K562 (cell line): Measurements from ENCODE around the gene RPL3. TPM values are rescaled to one million over a fixed set of nuclear protein-coding genes. Genes with fewer than 3 reads are reported as not detected.

ENCODE experiments used
- BCOR ChIP-seq: fragments of 450-650 bp; IDR thresholded peaks from 2 replicates; pipeline ENCODE4 v1.6.1; 2016
- CAMTA2 ChIP-seq: fragments of 250-450 bp; sonication (Bioruptor Pico); conservative IDR thresholded peaks from 2 replicates; pipeline ENCODE4 v1.5.1; 2022
- CREBBP ChIP-seq: IDR thresholded peaks from one replicate; pipeline ENCODE4 v1.6.1; 2012; ENCODE audit warnings: low read depth, mild to moderate bottlenecking, control low read depth, inconsistent platforms, low read length
- E2F3 ChIP-seq: fragments of 250-450 bp; sonication (Bioruptor Pico); IDR thresholded peaks from 2 replicates; pipeline ENCODE4 v1.4.0; 2020; ENCODE audit warnings: mild to moderate bottlenecking
- GABPB1 ChIP-seq: sonication (generic); formaldehyde crosslinking; IDR thresholded peaks from 2 replicates; pipeline ENCODE4 v1.8.0; 2022; ENCODE audit warnings: mild to moderate bottlenecking, missing genetic modification reagents
- GTF2B ChIP-seq: IDR thresholded peaks from 2 replicates; pipeline ENCODE4 v1.6.1; 2011; ENCODE audit not compliant: insufficient read length; ENCODE audit errors: extremely low read depth
- HCFC1 ChIP-seq: IDR thresholded peaks from 2 replicates; pipeline ENCODE4 v1.6.1; 2012; ENCODE audit warnings: low read depth, low read length, improper control_type of control experiment
- JUN ChIP-seq, 2 experiments: sonication (generic) in 1 of 2; formaldehyde crosslinking in 1 of 2; IDR thresholded peaks; 2 replicates each; pipeline versions ENCODE4 v1.6.1 to v1.8.0; 2012 to 2022; ENCODE audit warnings: borderline replicate concordance in 2 of 2, mild to moderate bottlenecking in 2 of 2, improper control_type of control experiment in 1 of 2, low read depth in 1 of 2, low read length in 1 of 2, missing genetic modification reagents in 1 of 2
- KDM2B ChIP-seq: fragments of 250-450 bp; sonication (Bioruptor Pico); IDR thresholded peaks from 2 replicates; pipeline ENCODE4 v1.8.0; 2021; ENCODE audit warnings: mild to moderate bottlenecking, moderate library complexity
- KLF6 ChIP-seq: fragments of 250-450 bp; sonication (Bioruptor Pico); IDR thresholded peaks from 2 replicates; pipeline ENCODE4 v1.4.0; 2020; ENCODE audit warnings: mild to moderate bottlenecking, moderate library complexity, borderline replicate concordance
- MEIS2 ChIP-seq: fragments of 450-650 bp; IDR thresholded peaks from 2 replicates; pipeline ENCODE4 v1.6.1; 2014; ENCODE audit warnings: mild to moderate bottlenecking; ENCODE audit not compliant: partially characterized antibody
- NUFIP1 ChIP-seq: fragments of 450-650 bp; IDR thresholded peaks from 2 replicates; pipeline ENCODE4 v1.6.1; 2018; ENCODE audit not compliant: partially characterized antibody
- POLR2A ChIP-seq: fragments of 450-650 bp; conservative IDR thresholded peaks from 2 replicates; pipeline ENCODE4 v1.6.1; 2016
- SETDB1 ChIP-seq: IDR thresholded peaks from one replicate; pipeline ENCODE4 v1.6.1; 2012; ENCODE audit warnings: low read length, control low read depth, inconsistent platforms
- TAF15 ChIP-seq: fragments of 200-400 bp; formaldehyde crosslinking; IDR thresholded peaks from 2 replicates; pipeline ENCODE4 v1.6.1; 2017; ENCODE audit warnings: mild to moderate bottlenecking, low read depth, low read length, moderate library complexity
- TFE3 ChIP-seq: fragments of 450-650 bp; formaldehyde crosslinking; IDR thresholded peaks from 2 replicates; pipeline ENCODE4 v1.4.0; 2020; ENCODE audit warnings: mild to moderate bottlenecking, mixed read lengths
- THAP12 ChIP-seq: fragments of 250-450 bp; sonication (Bioruptor Pico); IDR thresholded peaks from 2 replicates; pipeline ENCODE4 v1.9.0; 2021; ENCODE audit warnings: mild to moderate bottlenecking, inconsistent platforms
- ZFP1 ChIP-seq: fragments of 450-650 bp; formaldehyde crosslinking; IDR thresholded peaks from 2 replicates; pipeline ENCODE4 v1.4.0; 2020; ENCODE audit warnings: mild to moderate bottlenecking, mixed read lengths
- ZFP30 ChIP-seq: fragments of 250-450 bp; sonication (Bioruptor Pico); IDR thresholded peaks from 2 replicates; pipeline ENCODE4 v1.8.0; 2022; ENCODE audit warnings: moderate library complexity, mild to moderate bottlenecking, inconsistent platforms, borderline replicate concordance
- ZNF143 ChIP-seq: sonication (generic); formaldehyde crosslinking; IDR thresholded peaks from 2 replicates; pipeline ENCODE4 v1.9.0; 2022; ENCODE audit warnings: mild to moderate bottlenecking, missing genetic modification reagents
- ZNF512 ChIP-seq: IDR thresholded peaks from 2 replicates; pipeline ENCODE4 v1.6.1; 2016; ENCODE audit warnings: missing genetic modification characterization, missing compliant biosample characterization
- ZNF764 ChIP-seq: fragments of 250-450 bp; sonication (Bioruptor Pico); IDR thresholded peaks from 2 replicates; pipeline ENCODE4 v1.4.0; 2020; ENCODE audit warnings: low read depth, mild to moderate bottlenecking, moderate library complexity
- ZNF77 ChIP-seq: fragments of 250-450 bp; sonication (Bioruptor Pico); IDR thresholded peaks from 2 replicates; pipeline ENCODE4 v1.5.0; 2020
- ZNF780A ChIP-seq: fragments of 250-450 bp; sonication (Bioruptor Pico); IDR thresholded peaks from 2 replicates; pipeline ENCODE4 v1.5.0; 2021; ENCODE audit warnings: mild to moderate bottlenecking
- polyA plus RNA-seq, 8 experiments: library from polyadenylated mRNA; depleted of rRNA in 4 of 8; stranded (reverse) in 5 of 8; unstranded in 3 of 8; fragments of >200 nt; fragmentation: Nextera tagmentation in 2 of 8; fragmentation: Illumina TruSeq in 1 of 8; extraction: Ambion mirVana in 2 of 8; extraction: Trizol in 1 of 8; gene quantifications; 2 replicates each; pipeline versions ENCODE4 v1.2.1 to v1.2.3, GENCODE V29; 2011 to 2014; ENCODE audit warnings: inconsistent platforms in 1 of 8, missing spikeins in 1 of 8
- total RNA-seq, 7 experiments: library from RNA; depleted of rRNA in 6 of 7; stranded (reverse); fragments of >200 nt in 6 of 7; fragmentation: Illumina TruSeq in 2 of 7; extraction: Trizol in 2 of 7; gene quantifications; 2 replicates each; pipeline versions ENCODE4 v1.2.1 to v1.2.3, GENCODE V29; 2011 to 2021; ENCODE audit warnings: low replicate concordance in 1 of 7

Gene RPL3
- total and polyA plus RNA-seq, 9 of the 15 experiments (the other 6 are each of a cell fraction or from before 2014, with no cell fraction given), result 1,624 to 4,066 (median 2,565) TPM

- TF ChIP-seq TFE3 (CRISPR knock-in tag), result no peak
- TF ChIP-seq CAMTA2 (CRISPR knock-in tag), result no peak
- TF ChIP-seq ZFP30 (CRISPR knock-in tag), result no peak
- TF ChIP-seq NUFIP1, result no peak
- no peak for TF ChIP-seq THAP12 (CRISPR knock-in tag)
- no peak for TF ChIP-seq SETDB1
- no peak for TF ChIP-seq ZFP1 (CRISPR knock-in tag)
- TF ChIP-seq ZNF764 (CRISPR knock-in tag), result no peak
- TF ChIP-seq BCOR, result peak; percentile 14; the same call in 1 of the 2 replicates
- 0 out of 2 replicates have a peak, but pooled peaks have one; percentile 19 for TF ChIP-seq GABPB1 (CRISPR knock-in tag)
- no peak for TF ChIP-seq ZNF77 (CRISPR knock-in tag)
- TF ChIP-seq TAF15, result no peak
- TF ChIP-seq HCFC1, result no peak
- peak; percentile 86; the same call in 1 of the 2 replicates for TF ChIP-seq JUN (IDR thresholded peaks at IDR 0.05; ENCODE audit: borderline replicate concordance, low read depth, low read length)
- TF ChIP-seq JUN (CRISPR knock-in tag; IDR thresholded peaks at IDR 0.05; ENCODE audit: borderline replicate concordance), result no peak
- no peak for TF ChIP-seq KDM2B (CRISPR knock-in tag)
- TF ChIP-seq MEIS2, result peak; percentile 72
- no peak for TF ChIP-seq POLR2A
- TF ChIP-seq GTF2B, result no peak
- no peak for TF ChIP-seq ZNF143 (CRISPR knock-in tag)
- no peak for TF ChIP-seq ZNF512 (tag)
- TF ChIP-seq CREBBP, result no peak
- TF ChIP-seq KLF6 (CRISPR knock-in tag), result no peak
- no peak for TF ChIP-seq ZNF780A (CRISPR knock-in tag)
- no peak for TF ChIP-seq E2F3 (CRISPR knock-in tag)
Observed at GRCh38 chr22:39308614-39309363, 10.6 kb downstream of the RPL3 start (continued).
